HEK293 (cell line): ENCODE data around the gene DUS3L.

ENCODE experiments used
- CTCF ChIA-PET: fragments of 350-600 bp; formaldehyde crosslinking; extraction: SDS; loops from one replicate; lab custom pipeline; 2021; ENCODE audit warnings: antibody characterized with exemption; lab: Yijun Ruan, JAX
- POLR2A ChIA-PET: fragments of 300-600 bp; formaldehyde crosslinking; extraction: SDS; loops from one replicate; lab custom pipeline; 2020; ENCODE audit warnings: antibody characterized with exemption, inconsistent platforms; lab: Yijun Ruan, JAX
- H3K27ac ChIP-seq: fragments of 200-500 bp; sonication (Bioruptor generic); 2 replicates; pipeline ENCODE4 v1.5.1; 2014; ENCODE audit warnings: low read depth, low read length, control low read depth, inconsistent platforms; ENCODE audit errors: extremely low read depth
- H3K36me3 ChIP-seq, 2 experiments: fragments of 200-500 bp in 1 of 2; sonication (Bioruptor generic) in 1 of 2; 1 replicate in 1 of 2; 2 replicates in 1 of 2; pipeline ENCODE4 v1.5.1; 2014 to 2017; ENCODE audit warnings: inconsistent platforms in 2 of 2, low read length in 2 of 2; ENCODE audit not compliant: control insufficient read depth in 2 of 2, insufficient read depth in 1 of 2
- H3K4me1 ChIP-seq: fragments of 200-500 bp; sonication (Bioruptor generic); 2 replicates; pipeline ENCODE4 v1.5.1; 2014; ENCODE audit warnings: mild to moderate bottlenecking, low read length, inconsistent platforms; ENCODE audit not compliant: control insufficient read depth, insufficient read depth
- H3K4me3 ChIP-seq: 2 replicates; pipeline ENCODE4 v1.5.1; 2011; ENCODE audit warnings: low read depth, mild to moderate bottlenecking, control low read depth, low read length, moderate library complexity
- H3K9me3 ChIP-seq: fragments of 200-500 bp; sonication (Bioruptor generic); 2 replicates; pipeline ENCODE4 v1.5.1; 2014; ENCODE audit warnings: low read depth, low read length, inconsistent platforms; ENCODE audit not compliant: control insufficient read depth, insufficient read depth
- GLI2 ChIP-seq: fragments of 450-650 bp; formaldehyde crosslinking; IDR thresholded peaks from 2 replicates; pipeline ENCODE4; 2017; ENCODE audit warnings: missing biosample characterization, missing genetic modification characterization, low read depth, borderline replicate concordance
- PRDM1 ChIP-seq: fragments of 450-650 bp; formaldehyde crosslinking; IDR thresholded peaks from 2 replicates; pipeline ENCODE4; 2016; ENCODE audit warnings: missing biosample characterization, missing genetic modification characterization
- SETDB1 ChIP-seq: IDR thresholded peaks from one replicate; pipeline ENCODE4 v1.6.1; 2017; ENCODE audit warnings: mild to moderate bottlenecking, low read length, moderate library complexity, mixed read lengths; ENCODE audit not compliant: insufficient read length
- SP3 ChIP-seq: fragments of 450-650 bp; formaldehyde crosslinking; IDR thresholded peaks from 2 replicates; pipeline ENCODE4 v1.5.1; 2016; ENCODE audit warnings: missing biosample characterization, missing genetic modification characterization
- ZFP3 ChIP-seq: fragments of 450-650 bp; formaldehyde crosslinking; IDR thresholded peaks from 2 replicates; pipeline ENCODE4 v1.5.1; 2016; ENCODE audit warnings: low read depth, missing biosample characterization, missing genetic modification characterization
- ZNF133 ChIP-seq: fragments of 450-650 bp; formaldehyde crosslinking; IDR thresholded peaks from 2 replicates; pipeline ENCODE4 v1.5.1; 2016; ENCODE audit warnings: missing biosample characterization, missing genetic modification characterization
- ZNF341 ChIP-seq: fragments of 450-650 bp; formaldehyde crosslinking; IDR thresholded peaks from 2 replicates; pipeline ENCODE4; 2016; ENCODE audit warnings: low read depth, missing biosample characterization, missing genetic modification characterization
- ZNF558 ChIP-seq: fragments of 450-650 bp; formaldehyde crosslinking; IDR thresholded peaks from 2 replicates; pipeline ENCODE4 v1.5.1; 2016; ENCODE audit warnings: missing biosample characterization, missing genetic modification characterization
- ZNF621 ChIP-seq: fragments of 450-650 bp; formaldehyde crosslinking; IDR thresholded peaks from 2 replicates; pipeline ENCODE4 v1.5.1; 2017; ENCODE audit warnings: missing biosample characterization, missing genetic modification characterization
- ZNF623 ChIP-seq: fragments of 450-650 bp; formaldehyde crosslinking; IDR thresholded peaks from 2 replicates; pipeline ENCODE4 v1.5.1; 2016; ENCODE audit warnings: missing biosample characterization, missing genetic modification characterization
- ZNF677 ChIP-seq: fragments of 450-650 bp; IDR thresholded peaks from 2 replicates; pipeline ENCODE4 v1.5.0; 2018; ENCODE audit warnings: missing biosample characterization, mild to moderate bottlenecking, missing genetic modification characterization, moderate library complexity
- ZNF701 ChIP-seq: fragments of 450-650 bp; formaldehyde crosslinking; IDR thresholded peaks from 2 replicates; pipeline ENCODE4 v1.5.1; 2016; ENCODE audit warnings: missing biosample characterization, missing genetic modification characterization
- ZNF830 ChIP-seq: fragments of 450-650 bp; IDR thresholded peaks from 2 replicates; pipeline ENCODE4 v1.5.0; 2018; ENCODE audit warnings: missing biosample characterization, missing genetic modification characterization, low read depth, mild to moderate bottlenecking, moderate library complexity
- ZXDB ChIP-seq: fragments of 450-650 bp; formaldehyde crosslinking; IDR thresholded peaks from 2 replicates; pipeline ENCODE4 v1.5.1; 2016; ENCODE audit warnings: missing biosample characterization, missing genetic modification characterization

DUS3L gene

DNA sequence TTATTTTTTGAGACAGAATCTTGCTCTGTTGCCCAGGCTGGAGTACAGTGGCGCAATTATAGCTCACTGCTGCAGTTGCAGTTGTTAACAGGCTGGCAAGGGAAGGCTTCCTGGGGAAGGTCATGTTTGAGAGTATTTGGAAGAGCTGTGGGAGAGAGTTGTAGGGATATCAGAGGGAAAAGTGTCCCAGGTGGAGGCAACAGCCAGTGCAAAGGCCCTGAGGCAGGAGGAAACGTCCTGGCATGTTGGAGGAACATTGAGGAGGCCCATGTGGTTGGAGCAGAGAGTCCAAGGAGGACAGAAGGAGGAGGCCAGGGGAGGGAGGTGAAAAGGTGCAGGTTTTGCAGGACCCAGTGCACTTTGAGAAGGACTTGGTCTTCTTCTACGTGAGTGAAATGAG is 2.2 kb upstream of the DUS3L start:
- H3K4me3 ChIP-seq, result no peak overlapping the region
- CTCF ChIA-PET, result interaction anchor here (0.5 to 3.9 kb wide), 10 partner anchors 11 to 174 kb away, joined by 3 to 41 read pairs (median 6); partner anchors contain the start of genes CATSPERD and NRTN
- TF ChIP-seq PRDM1 (tag by site-specific recombination), result peak; percentile 56
- peak; percentile 99 for TF ChIP-seq ZNF623 (tag by site-specific recombination)
- no peak for TF ChIP-seq ZNF133 (tag by site-specific recombination)
- TF ChIP-seq ZNF341 (tag by site-specific recombination), result 0 out of 2 replicates have a peak, but pooled peaks have one; percentile 23
- POLR2A ChIA-PET, result interaction anchor here (0.6 to 2.3 kb wide), 5 partner anchors 11 to 170 kb away, joined by 3 to 8 read pairs (median 5); partner anchors contain the start of genes CATSPERD, LONP1, RPL36 and SAFB
- H3K4me1 ChIP-seq, result no peaks in the 10 kb centered on the region
- peaks cover 5 to 20% of the 10 kb centered on the region in 2 experiments; a peak in 2 of 3 replicates for H3K36me3 ChIP-seq
- no peaks in the 10 kb centered on the region for H3K9me3 ChIP-seq
- H3K27ac ChIP-seq, result no peak overlapping the region

DNA sequence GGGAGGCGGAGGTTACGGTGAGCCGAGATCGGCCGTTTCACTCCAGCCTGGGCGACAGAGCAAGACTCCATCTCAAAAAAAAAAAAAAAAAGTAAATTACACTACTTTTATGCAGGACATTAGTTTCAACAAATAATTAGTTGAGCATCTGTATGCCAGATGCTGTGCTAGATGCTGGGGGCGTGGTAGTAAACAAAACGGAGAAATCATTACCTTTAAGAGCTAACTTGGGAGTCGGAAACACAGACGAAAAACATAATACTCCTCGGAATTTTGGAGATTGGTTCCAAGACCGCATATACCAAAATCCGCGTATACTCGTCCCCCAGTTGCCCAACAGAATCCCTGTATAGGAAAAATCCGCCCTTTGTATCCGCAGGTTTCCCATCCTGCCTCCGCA is 1.3 kb upstream of the DUS3L start:
- ChIA-PET CTCF (interaction anchor here (1.4 to 2.8 kb wide), 4 partner anchors 12 to 230 kb away, joined by 4 to 24 read pairs (median 8); partner anchors contain the start of genes NRTN and RPL36), POLR2A (interaction anchor here (1.2 to 2.1 kb wide), 4 partner anchors 9 to 103 kb away, joined by 3 to 8 read pairs (median 6); no protein-coding TSS in a partner anchor)
- Histone ChIP-seq H3K36me3 (peaks cover 5 to 30% of the 10 kb centered on the region in 2 experiments; a peak in 2 of 3 replicates), H3K27ac (no peak overlapping the region), H3K4me3 (no peak overlapping the region), H3K9me3 (no peaks in the 10 kb centered on the region), H3K4me1 (no peaks in the 10 kb centered on the region)
- TF ChIP-seq ZNF701 (no peak), ZNF558 (0 out of 2 replicates have a peak, but pooled peaks have one; percentile 15), ZNF133 (tag by site-specific recombination) (no peak), GLI2 (tag by site-specific recombination) (no peak)

DNA sequence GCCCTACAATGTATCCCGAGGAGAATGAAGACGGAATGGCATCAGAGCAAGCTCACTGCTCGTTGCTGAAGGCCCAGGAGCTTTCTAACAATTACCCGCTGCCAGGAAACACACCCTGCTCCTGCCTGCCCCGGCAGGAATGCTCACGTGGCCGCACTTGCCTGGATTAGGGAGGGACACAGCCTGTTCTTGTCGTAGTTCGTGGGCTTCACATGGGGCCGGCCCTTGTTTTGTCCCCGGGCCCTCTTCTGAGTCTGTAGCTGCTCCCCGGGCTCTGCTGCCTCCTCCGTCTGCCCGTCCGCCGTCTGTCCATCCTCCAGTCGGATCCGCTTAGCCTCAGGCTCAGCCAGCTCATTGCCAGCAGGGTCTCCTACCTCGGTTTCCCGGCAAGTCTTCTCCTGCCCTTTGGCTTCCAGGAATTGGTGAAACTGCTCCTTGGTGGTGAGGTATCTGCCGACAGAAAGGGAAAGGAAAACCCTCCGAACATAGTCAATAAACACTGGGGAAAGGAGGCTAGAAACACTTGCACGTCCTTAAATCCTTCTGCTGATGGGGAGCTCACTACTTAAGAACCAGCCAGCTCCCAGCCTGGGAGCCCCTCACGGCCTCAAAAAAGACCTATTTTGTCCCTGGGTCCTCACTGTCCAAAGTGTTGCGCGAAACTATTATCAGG is 941 bp downstream of the DUS3L start:
- CTCF ChIA-PET, result interaction anchor here (0.6 to 2.8 kb wide), 5 partner anchors 14 to 148 kb away, joined by 3 to 24 read pairs (median 3); partner anchors contain the start of gene NRTN
- peaks cover 11 to 52% of the 10 kb centered on the region in 2 experiments; a peak in 2 of 3 replicates for H3K36me3 ChIP-seq
- H3K4me1 ChIP-seq, result no peaks in the 10 kb centered on the region
- TF ChIP-seq ZXDB (tag by site-specific recombination) (no peak), ZNF677 (tag by site-specific recombination) (peak; percentile 96)
- TF ChIP-seq, all 188 proteins: peak for 1
- H3K4me3 ChIP-seq, result peak overlapping the region; percentile 71
- H3K27ac ChIP-seq, result 0 out of 2 replicates have a peak overlapping the region, but pooled peaks have one; percentile 18
- POLR2A ChIA-PET, result interaction anchor here (0.5 to 2.1 kb wide), 6 partner anchors 14 to 114 kb away, joined by 3 to 18 read pairs (median 8); partner anchors contain the start of genes CATSPERD, LONP1, NDUFA11 and RPL36
- H3K9me3 ChIP-seq, result no peaks in the 10 kb centered on the region

DNA sequence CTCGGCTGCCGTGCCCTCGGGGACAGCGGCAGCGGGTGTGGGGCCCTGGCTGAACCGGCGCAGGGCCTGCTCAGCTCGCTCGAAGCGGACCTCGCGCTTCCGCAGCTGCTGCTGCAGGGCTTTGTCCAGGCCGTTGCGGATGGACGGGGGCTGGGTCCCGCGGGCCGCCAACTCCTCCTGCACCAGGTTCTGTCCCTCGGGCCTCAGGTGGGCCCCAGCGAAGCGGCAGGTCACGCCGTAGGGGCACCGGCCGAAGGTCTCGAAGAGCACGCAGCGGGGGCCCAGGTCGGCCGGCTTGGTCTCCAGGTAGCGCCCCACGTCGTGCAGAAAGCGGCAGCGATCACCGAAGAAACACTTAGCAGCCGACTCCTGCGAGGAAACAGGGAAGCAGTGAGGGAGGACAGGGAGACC is 1.6 kb downstream of the DUS3L start:
- no peak overlapping the region for H3K4me3 ChIP-seq
- no peaks in the 10 kb centered on the region for H3K4me1 ChIP-seq
- POLR2A ChIA-PET, result interaction anchor here (1.0 kb wide), 1 partner anchor 99 kb away, joined by 3 read pairs; the partner anchor contains the start of gene RPL36
- H3K27ac ChIP-seq, result no peak overlapping the region
- no peaks in the 10 kb centered on the region for H3K9me3 ChIP-seq
- H3K36me3 ChIP-seq, result peaks cover 11 to 58% of the 10 kb centered on the region in 2 experiments; a peak in 2 of 3 replicates
- CTCF ChIA-PET, result interaction anchor here (1.0 to 2.6 kb wide), 2 partner anchors 15 to 71 kb away, joined by 3 to 13 read pairs; no protein-coding TSS in a partner anchor
- no peak for TF ChIP-seq SETDB1
- no peak for TF ChIP-seq SP3 (tag by site-specific recombination)
- no peak for TF ChIP-seq ZNF830
- TF ChIP-seq ZNF341 (tag by site-specific recombination), result no peak

DNA sequence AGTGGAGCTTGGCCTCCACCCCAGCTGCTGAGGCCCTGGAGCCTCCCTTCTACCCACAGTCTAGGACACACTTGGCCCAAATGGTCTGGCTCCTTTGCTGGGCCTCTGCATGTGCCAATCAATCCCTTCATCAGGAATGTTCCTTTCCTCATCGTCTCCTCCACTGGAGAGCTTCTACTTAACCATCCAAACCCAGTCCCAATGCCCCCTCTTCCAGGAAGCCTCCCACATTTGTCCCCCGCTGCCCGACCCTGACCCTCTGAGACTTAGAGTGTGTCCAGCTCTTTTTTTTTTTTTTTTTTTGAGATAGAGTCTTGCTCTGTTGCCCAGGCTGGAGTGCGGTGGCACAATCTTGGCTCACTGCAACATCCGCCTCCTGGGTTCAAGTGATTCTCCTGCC is 2.5 kb downstream of the DUS3L start:
- H3K36me3 ChIP-seq, result peaks cover 11 to 64% of the 10 kb centered on the region in 2 experiments; a peak in 2 of 3 replicates
- CTCF ChIA-PET, result interaction anchor here (0.6 kb wide), 2 partner anchors 15 to 94 kb away, joined by 3 to 5 read pairs; no protein-coding TSS in a partner anchor
- POLR2A ChIA-PET, result interaction anchor here (1.1 kb wide), 1 partner anchor 11 kb away, joined by 3 read pairs; no protein-coding TSS in a partner anchor
- H3K27ac ChIP-seq, result no peak overlapping the region
- no peaks in the 10 kb centered on the region for H3K4me1 ChIP-seq
- TF ChIP-seq ZNF621 (no peak), ZFP3 (tag by site-specific recombination) (peak; percentile 67; the same call in 1 of the 2 replicates)
- H3K9me3 ChIP-seq, result no peaks in the 10 kb centered on the region
- no peak overlapping the region for H3K4me3 ChIP-seq
